ENCODE results near the gene MS4A1. TPM values are rescaled to one million over a fixed set of nuclear protein-coding genes. Genes with fewer than 3 reads are reported as not detected.

MS4A1 gene
- total RNA-seq, 1 experiment from 2014 or later, result not detected

DNA sequence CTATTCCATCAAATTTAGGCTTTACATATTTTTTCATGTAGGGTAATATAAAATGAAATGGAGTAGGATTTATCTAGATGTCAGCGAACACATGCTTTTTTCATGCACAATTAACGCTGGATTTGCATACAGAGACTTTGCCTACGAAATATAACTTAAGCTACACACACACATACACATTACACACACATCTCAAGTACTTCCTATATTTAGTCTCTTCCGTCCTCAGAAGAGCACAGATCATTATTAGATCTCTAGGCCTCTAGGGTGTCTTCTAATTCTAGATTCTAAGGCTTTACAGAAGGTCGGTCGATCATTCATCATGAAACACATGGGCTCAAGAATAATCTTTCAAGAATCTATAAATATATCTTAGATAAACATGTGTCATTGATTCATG is 55.7 kb downstream of the MS4A1 start:
- CTCF ChIA-PET, result no interaction called here
- intact Hi-C loops (cut with micrococcal nuclease), result no loop called here
- no peak for TF ChIP-seq CTCF (IDR thresholded peaks at IDR 0.05; ENCODE audit: unreplicated experiment)

DNA sequence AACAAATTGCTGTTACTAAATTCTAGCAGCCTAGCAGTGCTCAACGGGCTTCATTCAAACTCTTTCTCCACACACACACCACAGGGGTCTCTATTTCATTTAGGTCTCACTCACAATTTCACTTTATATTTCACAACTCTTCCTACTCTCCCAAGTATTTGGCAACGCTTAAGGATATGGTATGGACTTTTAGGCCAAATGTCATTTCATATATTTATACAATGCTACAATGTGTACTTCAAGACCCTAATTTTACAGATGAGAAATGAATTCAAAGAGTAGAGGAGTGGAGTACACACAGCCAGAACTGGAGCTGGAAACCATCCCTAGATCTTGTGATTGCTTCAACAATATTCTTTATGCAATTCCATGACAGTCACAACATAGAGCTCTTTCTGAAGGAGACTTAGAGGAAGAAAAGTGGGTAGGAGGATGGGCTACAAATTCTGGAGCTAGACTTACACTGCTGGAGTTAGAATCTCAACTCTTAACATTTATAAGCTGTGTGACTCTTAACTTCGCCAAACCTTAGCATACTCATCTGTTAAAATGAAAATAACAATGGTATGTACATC is 57.1 kb downstream of the MS4A1 start:
- no peaks in the 10 kb centered on the region for H3K36me3 Mint-ChIP-seq (ENCODE audit: insufficient read depth, unreplicated experiment)
- no TSS peak for BruUV-seq (replicated peaks)
- CTCF ChIA-PET, result no interaction called here
- POLR2A ChIA-PET, result no interaction called here
- no peak for TF ChIP-seq CTCF (IDR thresholded peaks at IDR 0.05; ENCODE audit: unreplicated experiment)
- H3K27ac Mint-ChIP-seq (ENCODE audit: low read depth, unreplicated experiment), result no peak overlapping the region
- H3K9me3 Mint-ChIP-seq (ENCODE audit: unreplicated experiment), result peaks cover 5% of the 10 kb centered on the region
- no peaks in the 10 kb centered on the region for H3K4me1 Mint-ChIP-seq (ENCODE audit: insufficient read depth, unreplicated experiment)
- no peak overlapping the region for H3K4me3 Mint-ChIP-seq (ENCODE audit: unreplicated experiment)
- intact Hi-C loops (cut with micrococcal nuclease), result no loop called here
- peaks cover 9% of the 10 kb centered on the region for H3K27me3 Mint-ChIP-seq (ENCODE audit: insufficient read depth, unreplicated experiment)
- no peak for DNase-seq (ENCODE audit: unreplicated experiment)

More for the DNA sequence above, 55.7 kb downstream of the MS4A1 start:
- Mint-ChIP-seq H3K4me1 (ENCODE audit: insufficient read depth, unreplicated experiment) (no peaks in the 10 kb centered on the region), H3K9me3 (ENCODE audit: unreplicated experiment) (peaks cover 8% of the 10 kb centered on the region), H3K27ac (ENCODE audit: low read depth, unreplicated experiment) (no peak overlapping the region), H3K36me3 (ENCODE audit: insufficient read depth, unreplicated experiment) (no peaks in the 10 kb centered on the region), H3K4me3 (ENCODE audit: unreplicated experiment) (no peak overlapping the region), H3K27me3 (ENCODE audit: insufficient read depth, unreplicated experiment) (peaks cover 13% of the 10 kb centered on the region)
- DNase-seq (ENCODE audit: unreplicated experiment), result no peak
- POLR2A ChIA-PET, result no interaction called here
- BruUV-seq (replicated peaks), result no TSS peak

GRCh38 chr11:60513496-60514460 is 58.1 kb downstream of the MS4A1 start:
- POLR2A ChIA-PET, result interaction anchor here (0.6 kb wide), 1 partner anchor 858 kb away, joined by 3 read pairs; no protein-coding TSS in a partner anchor
- Mint-ChIP-seq H3K4me1 (ENCODE audit: insufficient read depth, unreplicated experiment) (no peaks in the 10 kb centered on the region), H3K27me3 (ENCODE audit: insufficient read depth, unreplicated experiment) (no peaks in the 10 kb centered on the region), H3K9me3 (ENCODE audit: unreplicated experiment) (peaks cover 7% of the 10 kb centered on the region), H3K27ac (ENCODE audit: low read depth, unreplicated experiment) (no peak overlapping the region), H3K36me3 (ENCODE audit: insufficient read depth, unreplicated experiment) (no peaks in the 10 kb centered on the region), H3K4me3 (ENCODE audit: unreplicated experiment) (no peak overlapping the region)
- no peak for TF ChIP-seq CTCF (IDR thresholded peaks at IDR 0.05; ENCODE audit: unreplicated experiment)
- CTCF ChIA-PET, result interaction anchor here (0.6 kb wide), 1 partner anchor 179 kb away, joined by 3 read pairs; no protein-coding TSS in a partner anchor
- intact Hi-C loops (cut with micrococcal nuclease), result no loop called here
- BruUV-seq (replicated peaks), result no TSS peak
- no peak for DNase-seq (ENCODE audit: unreplicated experiment)

DNA sequence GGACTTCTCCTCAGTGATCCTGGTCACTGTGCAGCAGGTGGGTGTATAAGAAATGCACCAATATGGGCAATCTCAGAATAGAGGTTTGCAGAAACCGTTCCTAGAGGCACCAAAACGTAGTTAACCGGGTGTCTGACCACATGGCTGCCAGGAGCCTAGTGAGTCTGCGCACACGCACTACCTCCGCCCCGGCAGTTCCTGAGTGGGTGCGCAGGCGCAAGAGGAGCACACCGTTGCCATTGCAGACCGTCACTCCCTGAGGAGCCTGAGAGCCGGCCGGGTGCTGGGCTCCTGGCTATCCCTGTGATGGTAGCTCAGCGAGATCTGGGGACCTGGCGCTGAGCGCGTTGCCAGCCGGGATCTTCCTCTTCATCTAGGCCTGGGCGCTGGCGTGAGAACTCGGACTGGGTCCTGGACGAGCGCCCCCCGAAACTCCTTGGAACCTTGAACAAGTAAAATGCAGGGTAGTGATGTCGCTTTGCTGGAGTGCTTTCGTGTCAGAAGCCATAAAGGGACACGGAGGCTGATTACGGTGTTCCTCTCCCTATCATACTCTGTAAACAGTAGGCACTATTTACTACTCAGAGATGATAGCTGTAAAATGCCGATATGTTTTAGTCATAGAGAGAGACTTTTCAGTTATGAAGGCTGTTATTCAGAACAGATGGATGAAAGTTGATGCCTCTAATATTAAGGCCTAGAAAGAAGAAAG is 59.7 kb downstream of the MS4A1 start, which contains the start of gene MS4A13:
Gene MS4A13 (plus strand): TSS at position 249 of the 712 bp plus-strand sequence. CDS start 2,692 bp downstream, outside the sequence.
- H3K27ac Mint-ChIP-seq (ENCODE audit: low read depth, unreplicated experiment), result no peak within 1 kb of the TSS
- H3K27me3 Mint-ChIP-seq (ENCODE audit: insufficient read depth, unreplicated experiment), result no peaks in the 10 kb centered on the region
- BruUV-seq (replicated peaks), result no TSS peak
- peaks cover 18% of the 10 kb centered on the region for H3K9me3 Mint-ChIP-seq (ENCODE audit: unreplicated experiment)
- TF ChIP-seq CTCF (IDR thresholded peaks at IDR 0.05; ENCODE audit: unreplicated experiment), result no peak
- POLR2A ChIA-PET, result no interaction called here
- CTCF ChIA-PET, result no interaction called here
- intact Hi-C loops (cut with micrococcal nuclease), result no loop called here
- DNase-seq (ENCODE audit: unreplicated experiment), result no peak
- H3K4me3 Mint-ChIP-seq (ENCODE audit: unreplicated experiment), result no peak within 1 kb of the TSS
- H3K4me1 Mint-ChIP-seq (ENCODE audit: insufficient read depth, unreplicated experiment), result no peaks in the 10 kb centered on the region
- H3K36me3 Mint-ChIP-seq (ENCODE audit: insufficient read depth, unreplicated experiment), result no peaks in the 10 kb centered on the region
